SK-N-SH (cell line): ENCODE measurements around the gene RTN4RL2.

Experiments used
- CTCF ChIP-seq: fragments of 200-600 bp; sonication (generic); IDR thresholded peaks from 2 replicates; pipeline ENCODE4 v1.6.1; 2017; ENCODE audit warnings: antibody characterized with exemption, mild to moderate bottlenecking, moderate library complexity
- EP300 ChIP-seq, 2 experiments: IDR thresholded peaks; 2 replicates each; pipeline versions ENCODE4 v1.4.0 to v1.6.1; 2012; ENCODE audit warnings: borderline replicate concordance in 1 of 2, low read depth in 1 of 2, low read length in 1 of 2
- RAD21 ChIP-seq: IDR thresholded peaks from 2 replicates; pipeline ENCODE4 v1.6.1; 2012; ENCODE audit warnings: mild to moderate bottlenecking, low read length
- REST ChIP-seq: IDR thresholded peaks from 2 replicates; pipeline ENCODE4 v1.6.1; 2012; ENCODE audit warnings: mild to moderate bottlenecking, low read depth, low read length, moderate library complexity
- RXRA ChIP-seq: IDR thresholded peaks from 2 replicates; pipeline ENCODE4 v1.4.0; 2012; ENCODE audit warnings: low read depth, mild to moderate bottlenecking, borderline replicate concordance
- TAF1 ChIP-seq: IDR thresholded peaks from 2 replicates; pipeline ENCODE4 v1.6.1; 2012; ENCODE audit warnings: low read depth, mild to moderate bottlenecking, low read length, moderate library complexity, borderline replicate concordance
- TEAD4 ChIP-seq: IDR thresholded peaks from 2 replicates; pipeline ENCODE4 v1.4.0; 2012; ENCODE audit warnings: mild to moderate bottlenecking, borderline replicate concordance; ENCODE audit not compliant: insufficient read depth
- TF ChIP-seq, protein P1 (sequence below): fragments of 150-350 bp; IDR thresholded peaks from 2 replicates; pipeline ENCODE4 v1.6.1; 2016; ENCODE audit warnings: mild to moderate bottlenecking, low read depth, low read length
- TF ChIP-seq, protein P2 (sequence below): IDR thresholded peaks from 2 replicates; pipeline ENCODE4 v1.4.0; 2012; ENCODE audit warnings: low read depth
- TF ChIP-seq, protein P3 (sequence below): IDR thresholded peaks from 2 replicates; pipeline ENCODE4; 2012

GRCh38 chr11:57430952-57431351 is 29.4 kb upstream of the RTN4RL2 start:
- TF ChIP-seq RXRA, result no peak
- TF ChIP-seq, protein P1, sequence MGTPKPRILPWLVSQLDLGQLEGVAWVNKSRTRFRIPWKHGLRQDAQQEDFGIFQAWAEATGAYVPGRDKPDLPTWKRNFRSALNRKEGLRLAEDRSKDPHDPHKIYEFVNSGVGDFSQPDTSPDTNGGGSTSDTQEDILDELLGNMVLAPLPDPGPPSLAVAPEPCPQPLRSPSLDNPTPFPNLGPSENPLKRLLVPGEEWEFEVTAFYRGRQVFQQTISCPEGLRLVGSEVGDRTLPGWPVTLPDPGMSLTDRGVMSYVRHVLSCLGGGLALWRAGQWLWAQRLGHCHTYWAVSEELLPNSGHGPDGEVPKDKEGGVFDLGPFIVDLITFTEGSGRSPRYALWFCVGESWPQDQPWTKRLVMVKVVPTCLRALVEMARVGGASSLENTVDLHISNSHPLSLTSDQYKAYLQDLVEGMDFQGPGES, result no peak
- TF ChIP-seq EP300 (IDR thresholded peaks at IDR 0.05; ENCODE audit: borderline replicate concordance in 1 of 2, low read depth in 1 of 2, low read length in 1 of 2), result no peak
- TF ChIP-seq CTCF, result no peak
- TF ChIP-seq, protein P2, sequence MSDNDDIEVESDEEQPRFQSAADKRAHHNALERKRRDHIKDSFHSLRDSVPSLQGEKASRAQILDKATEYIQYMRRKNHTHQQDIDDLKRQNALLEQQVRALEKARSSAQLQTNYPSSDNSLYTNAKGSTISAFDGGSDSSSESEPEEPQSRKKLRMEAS, result no peak
- no peak for TF ChIP-seq TEAD4
- no peak for TF ChIP-seq REST
- TF ChIP-seq, protein P3, sequence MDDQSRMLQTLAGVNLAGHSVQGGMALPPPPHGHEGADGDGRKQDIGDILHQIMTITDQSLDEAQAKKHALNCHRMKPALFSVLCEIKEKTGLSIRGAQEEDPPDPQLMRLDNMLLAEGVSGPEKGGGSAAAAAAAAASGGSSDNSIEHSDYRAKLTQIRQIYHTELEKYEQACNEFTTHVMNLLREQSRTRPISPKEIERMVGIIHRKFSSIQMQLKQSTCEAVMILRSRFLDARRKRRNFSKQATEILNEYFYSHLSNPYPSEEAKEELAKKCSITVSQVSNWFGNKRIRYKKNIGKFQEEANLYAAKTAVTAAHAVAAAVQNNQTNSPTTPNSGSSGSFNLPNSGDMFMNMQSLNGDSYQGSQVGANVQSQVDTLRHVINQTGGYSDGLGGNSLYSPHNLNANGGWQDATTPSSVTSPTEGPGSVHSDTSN, result no peak
- TF ChIP-seq TAF1, result no peak
- TF ChIP-seq RAD21, result no peak
